Ishikawa (cell line): ENCODE data around the gene MYEOV.

Experiments
- CEBPB ChIP-seq: IDR thresholded peaks from 2 replicates; pipeline ENCODE4 v1.6.1; 2012
- EP300 ChIP-seq: IDR thresholded peaks from 2 replicates; pipeline ENCODE4 v1.6.1; 2012; ENCODE audit warnings: borderline replicate concordance
- RAD21 ChIP-seq: IDR thresholded peaks from 2 replicates; pipeline ENCODE4 v1.6.1; 2012; ENCODE audit warnings: low read depth
- USF1 ChIP-seq: IDR thresholded peaks from 2 replicates; pipeline ENCODE4 v1.6.1; 2012
- TF ChIP-seq, protein P1 (sequence below): IDR thresholded peaks from 2 replicates; pipeline ENCODE4 v1.6.1; 2012; ENCODE audit warnings: low read depth, mild to moderate bottlenecking

DNA sequence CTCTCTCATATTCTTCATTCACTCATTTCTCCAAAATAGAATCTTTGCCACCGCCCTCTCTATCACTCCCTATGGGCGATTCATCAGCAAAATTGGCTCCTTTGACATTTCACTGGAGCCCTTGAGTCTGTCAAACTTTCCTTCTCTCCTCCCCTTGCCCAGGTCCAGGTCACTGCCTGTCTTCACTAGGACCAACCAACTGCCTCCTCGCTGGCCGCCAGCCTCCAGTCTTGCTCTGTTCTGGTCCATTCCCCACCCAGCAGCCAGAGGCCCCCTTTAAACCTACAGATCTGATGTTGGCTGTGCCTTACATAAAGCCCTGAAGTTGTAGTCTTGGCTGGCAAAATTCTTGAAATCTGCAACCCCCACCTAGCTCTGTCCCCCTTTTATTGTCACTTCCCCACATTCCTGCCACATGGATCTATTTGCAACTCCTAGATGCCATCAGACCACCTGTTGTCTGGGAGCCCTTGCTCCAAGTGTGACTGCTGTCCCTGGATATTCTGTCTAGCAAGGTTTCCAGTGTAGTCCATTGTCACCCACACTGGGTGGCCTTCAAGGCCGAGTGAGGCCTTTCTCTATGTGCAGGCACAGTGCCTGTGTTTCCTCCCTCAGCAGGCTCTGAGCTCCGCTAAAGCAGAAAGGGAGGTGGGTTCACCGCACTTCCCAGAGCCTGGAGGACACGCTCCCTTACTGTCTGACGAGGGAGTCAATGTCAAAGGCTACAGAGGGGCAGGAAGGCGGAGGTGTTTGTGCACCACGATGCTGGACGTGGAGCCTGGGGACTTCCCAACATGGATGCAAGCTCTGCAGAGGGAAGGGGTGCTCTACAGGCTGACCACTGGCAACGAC lies 25.5 kb downstream of the MYEOV start:
- TF ChIP-seq EP300 (peak; percentile 18; the same call in 1 of the 2 replicates), USF1 (no peak), CEBPB (no peak), RAD21 (no peak)
- TF ChIP-seq, protein P1, sequence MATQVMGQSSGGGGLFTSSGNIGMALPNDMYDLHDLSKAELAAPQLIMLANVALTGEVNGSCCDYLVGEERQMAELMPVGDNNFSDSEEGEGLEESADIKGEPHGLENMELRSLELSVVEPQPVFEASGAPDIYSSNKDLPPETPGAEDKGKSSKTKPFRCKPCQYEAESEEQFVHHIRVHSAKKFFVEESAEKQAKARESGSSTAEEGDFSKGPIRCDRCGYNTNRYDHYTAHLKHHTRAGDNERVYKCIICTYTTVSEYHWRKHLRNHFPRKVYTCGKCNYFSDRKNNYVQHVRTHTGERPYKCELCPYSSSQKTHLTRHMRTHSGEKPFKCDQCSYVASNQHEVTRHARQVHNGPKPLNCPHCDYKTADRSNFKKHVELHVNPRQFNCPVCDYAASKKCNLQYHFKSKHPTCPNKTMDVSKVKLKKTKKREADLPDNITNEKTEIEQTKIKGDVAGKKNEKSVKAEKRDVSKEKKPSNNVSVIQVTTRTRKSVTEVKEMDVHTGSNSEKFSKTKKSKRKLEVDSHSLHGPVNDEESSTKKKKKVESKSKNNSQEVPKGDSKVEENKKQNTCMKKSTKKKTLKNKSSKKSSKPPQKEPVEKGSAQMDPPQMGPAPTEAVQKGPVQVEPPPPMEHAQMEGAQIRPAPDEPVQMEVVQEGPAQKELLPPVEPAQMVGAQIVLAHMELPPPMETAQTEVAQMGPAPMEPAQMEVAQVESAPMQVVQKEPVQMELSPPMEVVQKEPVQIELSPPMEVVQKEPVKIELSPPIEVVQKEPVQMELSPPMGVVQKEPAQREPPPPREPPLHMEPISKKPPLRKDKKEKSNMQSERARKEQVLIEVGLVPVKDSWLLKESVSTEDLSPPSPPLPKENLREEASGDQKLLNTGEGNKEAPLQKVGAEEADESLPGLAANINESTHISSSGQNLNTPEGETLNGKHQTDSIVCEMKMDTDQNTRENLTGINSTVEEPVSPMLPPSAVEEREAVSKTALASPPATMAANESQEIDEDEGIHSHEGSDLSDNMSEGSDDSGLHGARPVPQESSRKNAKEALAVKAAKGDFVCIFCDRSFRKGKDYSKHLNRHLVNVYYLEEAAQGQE, result no peak
